GM19397 (cell line): Measurements from ENCODE around the gene FZD7.

Experiments
- ATAC-seq: cut with Tn5 transposase; IDR thresholded peaks from one replicate; pipeline ENCODE4 v1.9.1; 2021; ENCODE audit warnings: mild to moderate bottlenecking, moderate library complexity; ENCODE audit not compliant: unreplicated experiment

The FZD7 gene

GRCh38 chr2:202009581-202009980 lies 24.1 kb upstream of the FZD7 start:
- ATAC-seq, result no peak

DNA sequence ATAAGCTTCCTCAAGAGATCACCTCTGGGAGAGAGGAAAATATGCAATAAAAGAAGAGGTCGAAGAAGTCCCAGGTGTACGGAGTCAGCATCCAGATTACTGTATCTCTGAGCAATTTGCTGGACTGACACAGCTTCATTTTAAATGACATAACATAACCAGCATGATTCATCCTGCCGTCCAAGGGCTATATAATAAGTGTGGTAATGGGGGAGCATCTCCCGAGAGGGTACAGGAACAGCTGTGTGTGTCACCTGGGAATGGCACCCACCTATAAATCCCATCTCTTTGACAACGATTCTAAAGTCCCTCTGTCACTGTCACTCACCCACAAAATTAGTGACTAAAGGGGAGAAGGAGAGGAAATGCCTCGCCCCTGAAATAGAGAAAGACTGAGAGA lies 19.3 kb upstream of the FZD7 start:
- no peak for ATAC-seq

GRCh38 chr2:202014759-202015211 lies 18.9 kb upstream of the FZD7 start:
- no peak for ATAC-seq

DNA sequence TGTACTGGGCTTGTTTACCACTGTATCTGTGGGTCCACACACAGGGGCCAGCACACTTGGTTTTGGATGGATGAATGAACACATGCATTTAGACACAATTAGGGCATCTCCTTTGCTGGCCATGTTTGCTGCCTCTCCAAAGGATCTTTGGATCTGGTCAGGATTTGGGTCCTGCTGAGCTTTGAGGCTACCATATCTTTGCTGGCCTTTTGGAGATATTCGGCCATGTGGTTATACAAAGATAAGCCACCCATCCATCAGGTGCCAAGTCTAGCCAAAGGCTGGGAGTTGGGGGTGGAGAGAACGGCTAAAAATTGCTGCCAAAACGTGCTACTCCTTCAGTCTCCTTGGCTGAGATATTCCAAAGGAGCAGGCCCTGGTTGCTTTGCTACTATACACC lies 18.2 kb upstream of the FZD7 start:
- ATAC-seq, result no peak

DNA sequence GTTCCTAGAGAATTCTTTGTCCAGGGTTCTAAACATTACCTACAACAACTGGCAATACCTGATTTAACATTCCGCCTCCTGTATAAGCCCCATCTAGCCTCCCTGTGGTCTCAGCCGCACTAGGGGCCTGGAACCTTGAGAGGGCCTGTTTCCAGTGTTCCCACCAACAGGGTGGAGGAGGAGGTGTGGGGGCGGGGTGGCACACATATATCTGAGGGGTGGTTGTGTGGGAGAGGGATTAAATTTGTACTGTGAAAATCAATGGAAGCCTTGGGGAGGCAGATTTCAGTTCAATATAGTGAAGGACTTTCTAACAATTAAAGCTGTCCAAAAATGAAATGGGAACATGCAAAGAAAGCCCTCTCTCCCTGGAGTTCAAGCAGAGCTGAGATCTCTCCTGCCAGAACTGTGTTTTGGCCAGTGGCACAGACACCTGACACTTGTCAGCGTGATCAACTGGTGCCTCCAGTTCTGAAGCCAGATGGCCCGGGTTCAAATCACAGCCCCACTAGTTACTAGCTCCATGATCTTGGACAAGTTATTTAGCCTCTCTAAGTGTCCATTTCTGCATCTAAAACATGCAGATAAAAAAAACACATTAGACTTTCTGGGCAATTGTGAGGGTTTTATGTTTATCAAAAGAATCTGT lies 17.0 kb upstream of the FZD7 start:
- ATAC-seq, result no peak

GRCh38 chr2:202017940-202018339 lies 15.7 kb upstream of the FZD7 start:
- no peak for ATAC-seq

DNA sequence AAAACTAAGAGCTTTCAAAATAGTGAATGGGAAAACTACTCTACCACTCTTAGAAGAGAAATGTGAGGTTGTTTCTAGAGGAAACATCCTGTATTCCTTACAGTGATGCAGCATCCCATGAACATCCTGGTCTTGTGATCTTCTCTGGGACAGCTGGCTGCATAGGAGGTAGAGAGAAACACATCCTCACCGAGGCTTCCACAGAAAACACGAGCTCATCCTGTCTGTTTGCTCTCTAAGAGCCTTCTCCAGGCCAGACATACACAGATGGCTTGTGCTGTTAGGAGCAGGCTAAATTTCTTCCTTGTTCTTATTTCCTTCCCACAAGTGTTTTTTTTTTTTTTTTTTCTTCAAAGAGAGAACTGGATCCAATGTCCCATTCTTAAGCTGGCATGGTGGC lies 14.7 kb upstream of the FZD7 start:
- no peak for ATAC-seq

DNA sequence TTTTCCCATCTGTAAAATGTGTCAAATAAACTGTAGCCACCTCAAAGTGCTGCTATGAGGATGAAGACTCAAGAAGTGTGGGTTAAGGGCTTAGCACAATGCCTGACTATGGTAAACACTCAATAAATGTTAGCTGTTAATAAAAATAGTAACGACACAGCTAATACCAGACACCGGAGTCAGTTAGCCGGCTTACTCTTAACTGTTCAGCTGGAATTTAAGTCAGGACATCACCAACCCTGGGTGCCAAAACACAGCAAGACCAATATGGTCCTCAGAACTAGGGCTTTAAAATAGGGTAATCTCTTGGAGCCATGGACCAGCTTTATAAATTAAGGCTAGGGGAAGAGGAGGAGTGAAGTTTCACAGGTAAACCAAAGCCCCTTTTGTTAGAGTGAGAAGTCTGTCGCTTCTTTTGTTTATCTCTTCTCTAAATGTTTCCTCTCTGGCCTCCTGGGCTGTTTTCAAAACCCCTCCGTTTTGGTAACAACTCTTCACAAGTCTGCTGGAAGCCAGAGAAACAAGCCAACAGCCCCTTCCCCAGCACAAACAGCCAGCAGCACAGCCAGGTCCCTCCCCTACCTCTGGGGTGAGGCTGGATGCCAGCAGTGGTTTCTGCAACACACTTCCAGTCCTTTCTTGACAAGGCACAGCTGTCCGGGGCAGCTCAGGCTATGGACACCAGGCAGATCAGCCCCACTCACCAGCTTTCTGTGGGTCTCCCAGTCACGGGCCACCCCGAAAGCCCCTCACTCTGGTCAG lies 13.8 kb upstream of the FZD7 start:
- ATAC-seq, result no peak

GRCh38 chr2:202022755-202023154 lies 10.9 kb upstream of the FZD7 start:
- no peak for ATAC-seq

DNA sequence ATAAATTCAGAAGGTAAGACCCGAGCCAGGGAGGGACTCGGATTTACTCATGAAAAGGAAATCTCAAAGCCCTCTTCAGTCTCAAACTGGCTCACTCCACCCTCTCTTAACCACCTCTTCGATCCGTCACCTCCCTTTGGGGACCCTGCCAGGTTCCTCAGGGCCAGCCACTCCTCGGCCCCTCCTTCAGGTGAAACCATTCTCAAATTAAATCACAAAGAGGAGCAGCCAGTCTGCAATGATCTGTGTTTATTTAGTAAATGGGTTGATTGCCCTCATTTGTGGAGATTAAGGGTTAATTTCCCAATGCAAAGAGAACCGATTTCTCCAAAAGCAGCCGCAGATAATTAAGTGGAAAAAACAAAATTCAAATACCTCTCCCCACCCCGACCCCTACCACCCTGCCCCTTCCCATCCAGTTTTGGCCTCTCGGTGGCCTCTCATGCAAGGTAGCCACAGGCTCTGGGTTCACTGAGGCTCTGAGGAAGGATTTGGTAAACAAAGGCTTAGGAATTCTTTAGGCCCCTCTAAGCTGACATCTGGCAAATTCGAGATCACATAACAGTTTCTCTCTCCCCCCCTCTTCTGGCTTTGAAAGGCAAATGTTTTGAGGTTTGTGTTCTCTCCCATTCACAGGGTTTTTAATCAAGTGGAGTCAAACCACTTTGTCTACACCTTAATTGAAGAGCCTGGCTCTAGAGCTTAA lies 10.3 kb upstream of the FZD7 start:
- ATAC-seq, result no peak

DNA sequence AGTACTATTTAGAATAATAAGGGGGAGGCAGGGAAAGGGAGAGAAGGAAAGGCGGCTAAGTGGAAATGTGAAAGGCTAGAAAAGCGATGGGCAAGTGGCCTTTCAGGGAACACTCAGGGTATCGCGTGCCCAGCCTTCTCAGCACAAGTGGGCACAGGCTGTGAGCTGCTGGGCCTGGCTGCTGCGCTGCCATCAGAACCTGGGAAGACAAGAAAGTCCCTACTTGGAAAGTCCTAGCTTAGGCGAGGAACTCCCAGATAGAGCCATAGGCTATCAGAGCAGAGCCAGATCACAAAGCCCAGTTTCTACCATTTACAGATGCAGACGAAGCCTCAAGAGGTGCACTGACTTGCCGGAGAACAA lies 9.8 kb upstream of the FZD7 start:
- ATAC-seq, result no peak

DNA sequence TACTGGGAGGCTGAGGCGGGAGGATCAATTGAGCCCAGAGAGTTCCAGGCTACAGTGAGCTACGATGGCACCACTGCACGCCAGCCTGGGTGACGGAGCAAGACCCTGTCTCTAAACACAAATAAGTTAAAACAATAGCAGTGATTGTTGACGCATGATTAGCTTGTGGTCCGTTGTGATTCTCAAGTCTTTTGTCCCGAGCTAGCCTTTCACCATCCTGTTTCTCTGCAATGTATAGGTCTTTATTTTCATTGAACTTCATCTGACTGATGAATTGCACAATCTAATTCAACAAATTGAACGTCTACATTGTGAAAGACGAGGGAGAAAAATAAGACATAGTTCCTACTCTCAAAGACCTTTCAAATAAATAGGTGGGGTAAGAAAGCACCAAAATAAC lies 8.8 kb upstream of the FZD7 start:
- no peak for ATAC-seq

DNA sequence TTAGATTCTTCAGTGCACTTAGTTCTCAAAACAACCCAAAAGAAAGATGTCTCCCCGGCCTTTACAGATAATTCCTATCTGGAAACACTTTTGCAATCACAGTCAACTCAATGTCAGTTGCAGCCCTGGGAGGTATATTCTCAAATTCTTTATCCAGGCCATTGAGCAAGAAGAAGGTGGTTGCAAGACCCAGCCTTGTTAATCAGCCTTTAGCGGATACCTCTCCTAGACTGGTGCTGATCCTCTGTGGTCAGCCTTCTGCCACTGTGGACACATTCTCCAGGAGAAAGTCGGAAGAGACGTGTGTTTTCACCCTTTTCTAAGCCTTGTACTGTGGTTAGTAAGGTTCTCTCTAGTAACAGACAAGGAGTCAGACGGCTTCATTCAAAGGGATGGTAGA lies 7.8 kb upstream of the FZD7 start:
- ATAC-seq, result no peak

DNA sequence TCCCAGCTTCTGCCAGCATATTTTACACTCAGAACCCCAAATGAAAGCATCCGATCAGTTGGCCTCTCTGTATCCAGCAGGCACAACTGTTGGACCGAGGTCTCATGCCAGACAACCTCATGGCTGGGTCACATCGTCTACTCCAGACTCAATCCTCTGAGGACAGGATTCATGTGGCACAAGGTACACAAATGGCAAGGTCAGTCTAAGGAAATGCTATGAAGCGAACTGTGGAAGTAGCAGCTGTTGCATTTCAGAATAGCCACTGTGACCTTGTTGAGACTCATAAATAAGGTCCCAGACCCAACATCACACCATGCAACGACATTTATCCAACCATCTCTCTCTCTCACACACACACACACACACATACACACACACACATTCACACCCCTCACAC lies 7.1 kb upstream of the FZD7 start:
- ATAC-seq, result no peak

DNA sequence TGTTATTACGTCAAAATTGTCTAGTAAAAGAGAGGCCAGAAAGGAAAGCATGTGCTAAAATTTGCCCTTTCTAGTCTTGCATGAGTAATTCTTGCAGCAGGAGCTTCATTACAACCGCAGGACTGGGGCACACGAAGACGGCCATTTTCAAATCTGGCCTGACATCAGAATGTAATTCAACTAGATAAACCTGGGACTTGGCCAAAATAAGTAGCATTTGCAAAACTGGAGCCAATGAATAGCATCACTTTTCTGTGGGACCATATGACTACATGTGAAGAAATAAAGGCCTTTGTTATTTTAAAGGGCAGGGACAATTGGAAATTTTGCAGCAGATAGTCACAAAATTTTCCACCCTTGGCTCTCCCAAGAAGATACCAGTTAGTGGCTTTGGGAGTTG lies 3.0 kb upstream of the FZD7 start:
- no peak for ATAC-seq

DNA sequence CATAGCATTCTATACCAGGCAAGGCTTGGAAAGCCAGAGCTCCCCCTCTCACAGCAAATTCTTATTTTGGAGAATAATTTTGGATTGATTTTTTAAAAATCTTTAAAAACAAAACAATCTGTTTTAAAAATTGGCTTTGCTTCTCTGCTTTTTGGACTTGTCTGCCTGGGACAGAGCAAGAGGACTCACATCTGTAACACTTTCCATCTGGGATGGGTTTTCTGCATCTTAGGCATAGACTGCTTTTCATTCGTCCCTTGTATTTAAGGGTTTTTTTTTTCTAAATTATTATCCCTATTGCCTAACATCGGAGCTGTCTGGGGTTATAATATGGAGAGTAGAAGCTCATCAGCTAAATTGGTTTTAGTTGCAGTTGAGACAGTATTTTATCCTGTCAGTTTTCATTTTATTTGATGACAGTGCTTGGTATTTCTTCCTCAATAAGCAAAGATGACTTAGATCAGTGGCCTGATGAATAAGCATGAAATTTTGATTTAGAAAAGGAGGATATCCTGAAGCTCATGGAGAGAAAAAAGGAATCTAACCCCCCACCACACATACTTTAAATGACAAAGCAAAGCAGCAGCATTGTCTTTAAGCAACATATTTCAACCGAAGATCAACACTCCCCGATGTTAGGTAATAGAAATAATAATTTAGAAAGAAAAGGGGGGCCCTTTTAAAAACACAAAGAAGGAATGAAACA lies 2.3 kb upstream of the FZD7 start:
- ATAC-seq, result no peak

- ATAC-seq, result peak; percentile 4
Measured at GRCh38 chr2:202032846-202033316, 774 bp upstream of the FZD7 start.

DNA sequence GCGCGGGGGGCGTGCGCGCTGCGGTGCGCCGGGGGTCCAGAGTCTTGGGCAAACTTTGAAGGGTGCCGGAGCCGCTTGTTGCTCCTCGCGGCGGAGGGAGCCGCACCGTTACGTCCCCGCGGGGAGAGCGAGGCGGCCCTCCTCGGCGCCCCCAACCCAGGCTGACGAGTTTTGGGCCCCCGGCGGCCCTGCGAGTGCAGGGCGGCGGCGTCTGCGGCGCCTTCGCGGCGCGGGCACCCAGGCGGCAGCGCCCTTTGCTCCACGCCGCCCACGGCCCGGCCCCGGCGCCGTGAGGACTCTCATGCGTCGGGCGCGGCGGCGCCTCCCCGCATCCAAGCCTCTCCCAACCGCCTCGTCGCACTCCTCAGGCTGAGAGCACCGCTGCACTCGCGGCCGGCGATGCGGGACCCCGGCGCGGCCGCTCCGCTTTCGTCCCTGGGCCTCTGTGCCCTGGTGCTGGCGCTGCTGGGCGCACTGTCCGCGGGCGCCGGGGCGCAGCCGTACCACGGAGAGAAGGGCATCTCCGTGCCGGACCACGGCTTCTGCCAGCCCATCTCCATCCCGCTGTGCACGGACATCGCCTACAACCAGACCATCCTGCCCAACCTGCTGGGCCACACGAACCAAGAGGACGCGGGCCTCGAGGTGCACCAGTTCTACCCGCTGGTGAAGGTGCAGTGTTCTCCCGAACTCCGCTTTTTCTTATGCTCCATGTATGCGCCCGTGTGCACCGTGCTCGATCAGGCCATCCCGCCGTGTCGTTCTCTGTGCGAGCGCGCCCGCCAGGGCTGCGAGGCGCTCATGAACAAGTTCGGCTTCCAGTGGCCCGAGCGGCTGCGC lies 814 bp downstream of the FZD7 start:
- peak; percentile 9 for ATAC-seq

DNA sequence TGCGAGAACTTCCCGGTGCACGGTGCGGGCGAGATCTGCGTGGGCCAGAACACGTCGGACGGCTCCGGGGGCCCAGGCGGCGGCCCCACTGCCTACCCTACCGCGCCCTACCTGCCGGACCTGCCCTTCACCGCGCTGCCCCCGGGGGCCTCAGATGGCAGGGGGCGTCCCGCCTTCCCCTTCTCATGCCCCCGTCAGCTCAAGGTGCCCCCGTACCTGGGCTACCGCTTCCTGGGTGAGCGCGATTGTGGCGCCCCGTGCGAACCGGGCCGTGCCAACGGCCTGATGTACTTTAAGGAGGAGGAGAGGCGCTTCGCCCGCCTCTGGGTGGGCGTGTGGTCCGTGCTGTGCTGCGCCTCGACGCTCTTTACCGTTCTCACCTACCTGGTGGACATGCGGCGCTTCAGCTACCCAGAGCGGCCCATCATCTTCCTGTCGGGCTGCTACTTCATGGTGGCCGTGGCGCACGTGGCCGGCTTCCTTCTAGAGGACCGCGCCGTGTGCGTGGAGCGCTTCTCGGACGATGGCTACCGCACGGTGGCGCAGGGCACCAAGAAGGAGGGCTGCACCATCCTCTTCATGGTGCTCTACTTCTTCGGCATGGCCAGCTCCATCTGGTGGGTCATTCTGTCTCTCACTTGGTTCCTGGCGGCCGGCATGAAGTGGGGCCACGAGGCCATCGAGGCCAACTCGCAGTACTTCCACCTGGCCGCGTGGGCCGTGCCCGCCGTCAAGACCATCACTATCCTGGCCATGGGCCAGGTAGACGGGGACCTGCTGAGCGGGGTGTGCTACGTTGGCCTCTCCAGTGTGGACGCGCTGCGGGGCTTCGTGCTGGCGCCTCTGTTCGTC lies 1.7 kb downstream of the FZD7 start:
- no peak for ATAC-seq

DNA sequence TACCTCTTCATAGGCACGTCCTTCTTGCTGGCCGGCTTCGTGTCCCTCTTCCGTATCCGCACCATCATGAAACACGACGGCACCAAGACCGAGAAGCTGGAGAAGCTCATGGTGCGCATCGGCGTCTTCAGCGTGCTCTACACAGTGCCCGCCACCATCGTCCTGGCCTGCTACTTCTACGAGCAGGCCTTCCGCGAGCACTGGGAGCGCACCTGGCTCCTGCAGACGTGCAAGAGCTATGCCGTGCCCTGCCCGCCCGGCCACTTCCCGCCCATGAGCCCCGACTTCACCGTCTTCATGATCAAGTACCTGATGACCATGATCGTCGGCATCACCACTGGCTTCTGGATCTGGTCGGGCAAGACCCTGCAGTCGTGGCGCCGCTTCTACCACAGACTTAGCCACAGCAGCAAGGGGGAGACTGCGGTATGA lies 2.3 kb downstream of the FZD7 start:
- no peak for ATAC-seq
